Tibial nerve (tissue), 4 donors: Measurements from ENCODE around the gene HLA-DRB1. TPM values are rescaled to one million over a fixed set of nuclear protein-coding genes. Genes with fewer than 3 reads are reported as not detected.

Experiments
- DNase-seq, 2 donors: peaks; one replicate each; pipeline ENCODE4 v3.0.0-alpha.2; 2019; ENCODE audit warnings: low spot score in 2 of 2
- H3K27ac ChIP-seq, 4 donors: fragments of 200-600 bp; sonication (generic) in 3 of 4; one replicate each; pipeline ENCODE4 v1.5.1; 2017 to 2019; ENCODE audit warnings: mild to moderate bottlenecking in 1 of 4
- H3K27me3 ChIP-seq, 2 donors: fragments of 200-600 bp; sonication (generic) in 1 of 2; one replicate each; pipeline versions ENCODE4 v1.5.1 to v1.6.0; 2017 to 2019
- H3K36me3 ChIP-seq, 3 donors: fragments of 200-600 bp; sonication (generic); one replicate each; pipeline ENCODE4 v1.5.1; 2018 to 2019
- H3K4me1 ChIP-seq, 4 donors: fragments of 200-600 bp; sonication (generic) in 3 of 4; one replicate each; pipeline ENCODE4 v1.5.1; 2017 to 2019
- H3K4me3 ChIP-seq, 4 donors: fragments of 200-600 bp; sonication (generic) in 3 of 4; one replicate each; pipeline ENCODE4 v1.5.1; 2017 to 2019; ENCODE audit warnings: mild to moderate bottlenecking in 1 of 4, moderate library complexity in 1 of 4
- H3K9me3 ChIP-seq, 4 donors: fragments of 200-600 bp; sonication (generic) in 3 of 4; one replicate each; pipeline ENCODE4 v1.5.1; 2017 to 2019
- CTCF ChIP-seq, 5 experiments: fragments of 200-600 bp in 3 of 5; fragments of 450-650 bp in 2 of 5; sonication (generic) in 3 of 5; IDR thresholded peaks; one replicate each; pipeline ENCODE4 v1.5.1; 2016 to 2019; ENCODE audit warnings: antibody characterized with exemption in 5 of 5, mild to moderate bottlenecking in 3 of 5, moderate library complexity in 2 of 5
- EP300 ChIP-seq, 2 donors: sonication (generic); formaldehyde crosslinking; IDR thresholded peaks; one replicate each; pipeline ENCODE4 v1.6.1; 2017; ENCODE audit warnings: antibody characterized with exemption in 2 of 2, mild to moderate bottlenecking in 1 of 2
- POLR2A ChIP-seq, 2 donors: fragments of 450-650 bp; IDR thresholded peaks; one replicate each; pipeline ENCODE4 v1.6.1; 2017; ENCODE audit warnings: antibody characterized with exemption in 2 of 2, mild to moderate bottlenecking in 2 of 2, moderate library complexity in 2 of 2
- WGBS, 2 donors: methylation state at CpG; one replicate each; pipeline ENCODE4 v1.1.5; 2018; 5-methylcytosine and 5-hydroxymethylcytosine counted together
- total RNA-seq, 4 donors: library from RNA; depleted of rRNA; stranded (reverse); fragments of >200 nt; gene quantifications; one replicate each; pipeline ENCODE4 v1.1.0, GENCODE V29; 2016

HLA-DRB1 gene
- total RNA-seq, 4 donors from 2014 or later, result 40.2 to 94.8 (median 64.3) TPM

GRCh38 chr6:32609391-32609730 lies 19.7 kb upstream of the HLA-DRB1 start:
- Histone ChIP-seq H3K27ac (peak overlapping the region in 3 of 4 donors; percentile 54 to 80 (median 73)), H3K27me3 (no peaks in the 10 kb centered on the region)
- 60 to 85% methylated on average over 2 to 3 of the region's 3 CpGs for WGBS, 2 donors

GRCh38 chr6:32608362-32608761 lies 18.7 kb upstream of the HLA-DRB1 start:
- Histone ChIP-seq H3K27me3 (no peaks in the 10 kb centered on the region), H3K9me3 (no peaks in the 10 kb centered on the region), H3K36me3 (no peaks in the 10 kb centered on the region), H3K4me1 (no peaks in the 10 kb centered on the region), H3K4me3 (no peak overlapping the region), H3K27ac (no peak overlapping the region)
- 30 to 35% methylated on average over 3 of the region's 3 CpGs for WGBS, 2 donors
- no peak for TF ChIP-seq EP300 (IDR thresholded peaks at IDR 0.05)
- TF ChIP-seq POLR2A (IDR thresholded peaks at IDR 0.05), result no peak
- no peak for TF ChIP-seq CTCF (IDR thresholded peaks at IDR 0.05)
- DNase-seq, result no peak

More at GRCh38 chr6:32609391-32609730, 19.7 kb upstream of the HLA-DRB1 start:
- no peaks in the 10 kb centered on the region for H3K4me1 ChIP-seq
- H3K9me3 ChIP-seq, result no peaks in the 10 kb centered on the region
- no peaks in the 10 kb centered on the region for H3K36me3 ChIP-seq
- DNase-seq, result no peak
- H3K4me3 ChIP-seq, result no peak overlapping the region
- TF ChIP-seq CTCF (IDR thresholded peaks at IDR 0.05) (no peak), POLR2A (IDR thresholded peaks at IDR 0.05) (no peak), EP300 (IDR thresholded peaks at IDR 0.05) (no peak)

DNA sequence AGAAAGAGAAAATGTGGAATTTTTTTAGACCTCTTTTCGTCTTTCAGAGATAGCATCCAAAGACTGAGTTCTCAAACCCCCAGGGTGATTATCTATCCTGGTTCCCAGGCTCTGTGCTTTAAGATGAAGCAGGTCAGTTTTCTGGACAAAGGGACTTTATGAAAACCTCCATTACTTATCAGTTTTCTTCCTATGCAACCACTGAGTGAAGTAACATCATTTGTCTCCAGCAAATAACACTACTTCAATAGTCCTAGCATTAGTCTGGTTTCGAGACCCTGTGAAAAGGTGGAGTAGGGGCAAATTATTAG lies 18.3 kb upstream of the HLA-DRB1 start:
- TF ChIP-seq POLR2A (IDR thresholded peaks at IDR 0.05), result no peak
- no peak for TF ChIP-seq CTCF (IDR thresholded peaks at IDR 0.05)
- TF ChIP-seq EP300 (IDR thresholded peaks at IDR 0.05), result no peak
- no peaks in the 10 kb centered on the region for H3K4me1 ChIP-seq
- no peaks in the 10 kb centered on the region for H3K27me3 ChIP-seq
- no peak for DNase-seq
- H3K9me3 ChIP-seq, result no peaks in the 10 kb centered on the region
- no peak overlapping the region for H3K4me3 ChIP-seq
- H3K27ac ChIP-seq, result no peak overlapping the region
- WGBS, 2 donors, result 40 to 48% methylated on average over 2 of the region's 2 CpGs
- no peaks in the 10 kb centered on the region for H3K36me3 ChIP-seq

DNA sequence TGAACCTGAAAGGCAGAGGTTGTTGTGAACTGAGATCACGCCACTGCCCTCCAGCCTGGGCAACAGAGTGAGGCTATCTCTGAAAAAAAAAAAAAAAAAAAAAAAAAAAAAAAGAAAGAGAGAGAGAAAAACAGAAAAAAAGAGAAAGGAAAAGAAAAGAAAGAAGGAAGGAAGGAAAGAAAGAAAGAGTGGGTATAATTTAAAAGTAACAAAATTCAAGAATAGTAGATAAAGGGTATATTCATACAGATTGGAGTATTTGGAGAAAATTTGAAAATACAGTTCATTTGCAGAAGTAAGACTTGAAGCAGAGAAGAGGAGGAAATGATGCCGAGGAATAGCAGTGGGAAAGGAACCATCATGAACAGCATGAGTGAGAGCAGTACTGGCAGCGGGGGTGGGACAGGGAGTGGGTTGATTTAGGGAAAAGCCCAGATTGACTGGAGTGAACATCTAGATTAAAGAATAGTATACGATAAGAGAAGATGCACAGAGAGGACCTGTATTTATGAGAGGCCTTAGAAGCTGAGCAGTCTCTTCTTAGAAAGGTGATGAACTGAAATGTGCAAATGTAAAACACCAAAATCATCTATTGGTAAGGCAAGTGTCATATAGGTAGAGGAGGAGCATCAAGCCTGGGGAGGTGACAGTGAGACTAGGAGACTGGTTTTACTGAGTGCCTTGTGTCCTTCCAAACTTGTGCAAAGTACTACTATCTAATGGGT lies 17.8 kb upstream of the HLA-DRB1 start:
- H3K27ac ChIP-seq, result no peak overlapping the region
- no peaks in the 10 kb centered on the region for H3K9me3 ChIP-seq
- 80 to 93% methylated on average over 3 of the region's 4 CpGs for WGBS, 2 donors
- no peaks in the 10 kb centered on the region for H3K4me1 ChIP-seq
- H3K36me3 ChIP-seq, result no peaks in the 10 kb centered on the region
- H3K27me3 ChIP-seq, result no peaks in the 10 kb centered on the region
- H3K4me3 ChIP-seq, result no peak overlapping the region
- TF ChIP-seq CTCF (IDR thresholded peaks at IDR 0.05) (no peak), EP300 (IDR thresholded peaks at IDR 0.05) (no peak), POLR2A (IDR thresholded peaks at IDR 0.05) (no peak)
- DNase-seq, result no peak

DNA sequence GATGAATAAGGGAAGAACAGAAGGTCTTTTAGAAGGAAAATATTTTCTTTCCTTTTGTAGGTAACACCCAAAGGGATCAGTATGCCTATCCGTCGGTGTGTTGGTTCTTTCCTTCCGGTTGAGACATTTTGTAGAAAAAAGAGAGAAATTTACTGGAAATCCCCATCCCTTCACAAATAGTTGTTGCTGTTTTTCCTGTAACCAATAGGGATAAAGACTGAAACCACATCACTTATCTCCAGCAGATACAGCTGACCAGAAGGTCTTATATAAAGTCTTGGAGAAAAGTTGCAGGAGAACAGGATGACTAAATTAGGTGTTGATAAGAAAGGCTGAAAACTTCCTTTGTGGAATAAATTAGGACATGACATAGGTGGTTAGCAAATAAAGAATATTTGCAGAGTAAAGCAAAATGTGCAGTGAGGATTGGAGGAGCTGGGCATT lies 14.8 kb upstream of the HLA-DRB1 start:
- Histone ChIP-seq H3K27me3 (no peaks in the 10 kb centered on the region), H3K4me3 (no peak overlapping the region), H3K36me3 (no peaks in the 10 kb centered on the region), H3K9me3 (no peaks in the 10 kb centered on the region), H3K27ac (no peak overlapping the region), H3K4me1 (no peaks in the 10 kb centered on the region)
- TF ChIP-seq POLR2A (IDR thresholded peaks at IDR 0.05) (no peak), CTCF (IDR thresholded peaks at IDR 0.05) (no peak), EP300 (IDR thresholded peaks at IDR 0.05) (no peak)
- WGBS, 2 donors, result 0% methylated on average over 3 of the region's 3 CpGs
- no peak for DNase-seq
